PC-3 (cell line): ENCODE data around the gene TAL2. TPM values are rescaled to one million over a fixed set of nuclear protein-coding genes. Genes with fewer than 3 reads are reported as not detected.

Source experiments
- ATAC-seq: fragments of 200-7000 bp; cut with Tn5 transposase; 2 replicates; pipeline ENCODE4 v1.9.1; 2020; ENCODE audit warnings: mild to moderate bottlenecking, moderate library complexity
- BruUV-seq: library from RNA; stranded (reverse); fragments of 400-500 nt; replicated peaks from 2 replicates; lab custom pipeline; 2021; lab: Mats Ljungman, UMichigan
- CTCF ChIA-PET: fragments of 300-600 bp; sonication (Branson Sonifier 250); formaldehyde crosslinking; loops from one replicate; lab custom pipeline; 2022; ENCODE audit warnings: antibody characterized with exemption; lab: Charles Lee
- POLR2A ChIA-PET: fragments of 300-600 bp; sonication (Branson Sonifier 250); formaldehyde crosslinking; loops from one replicate; lab custom pipeline; 2022; ENCODE audit warnings: antibody characterized with exemption; ENCODE audit not compliant: unreplicated experiment; lab: Charles Lee
- DNase-seq: peaks from one replicate; pipeline ENCODE4 v3.0.0-alpha.2; 2015
- H2AFZ ChIP-seq: fragments of 300-600 bp; sonication (generic); 2 replicates; pipeline ENCODE4 v1.6.0; 2016; ENCODE audit warnings: antibody characterized with exemption, low read length
- H3F3A ChIP-seq: fragments of 300-600 bp; sonication (generic); one replicate; pipeline ENCODE4 v1.6.0; 2017; ENCODE audit warnings: antibody characterized with exemption, low read length, control low read depth, mild to moderate bottlenecking; ENCODE audit not compliant: unreplicated experiment
- H3K27ac ChIP-seq: fragments of 300-600 bp; sonication (generic); 2 replicates; pipeline ENCODE4 v1.5.1; 2016; ENCODE audit warnings: mild to moderate bottlenecking, low read length
- H3K27me3 ChIP-seq: fragments of 300-600 bp; sonication (generic); 2 replicates; pipeline ENCODE4 v1.6.1; 2016; ENCODE audit warnings: low read length, mixed read lengths
- H3K36me3 ChIP-seq: fragments of 300-600 bp; sonication (generic); 2 replicates; pipeline ENCODE4 v1.6.1; 2016; ENCODE audit warnings: low read depth, mixed run types, low read length, mixed read lengths
- H3K4me1 ChIP-seq: fragments of 300-600 bp; sonication (generic); 2 replicates; pipeline ENCODE4 v1.5.1; 2016; ENCODE audit warnings: low read length; ENCODE audit not compliant: insufficient read depth
- H3K4me2 ChIP-seq: fragments of 300-600 bp; sonication (generic); 2 replicates; pipeline ENCODE4 v1.6.0; 2016; ENCODE audit warnings: low read length
- H3K4me3 ChIP-seq: fragments of 300-600 bp; sonication (generic); 2 replicates; pipeline ENCODE4 v1.5.1; 2016; ENCODE audit warnings: mild to moderate bottlenecking, low read length, mixed read lengths
- H3K79me2 ChIP-seq: fragments of 300-600 bp; sonication (generic); 2 replicates; pipeline ENCODE4 v1.6.1; 2017; ENCODE audit warnings: low read length, mixed read lengths
- H3K9ac ChIP-seq: fragments of 300-600 bp; sonication (generic); 2 replicates; pipeline ENCODE4 v1.6.0; 2016; ENCODE audit warnings: mild to moderate bottlenecking, low read length
- H3K9me2 ChIP-seq: fragments of 300-600 bp; sonication (generic); replicated peaks from 2 replicates; pipeline ENCODE4 v1.6.1; 2016; ENCODE audit warnings: mixed run types, low read length, mixed read lengths
- H3K9me3 ChIP-seq: fragments of 300-600 bp; sonication (generic); 2 replicates; pipeline ENCODE4 v1.6.1; 2016; ENCODE audit warnings: low read length, mixed read lengths
- H4K20me1 ChIP-seq: fragments of 300-600 bp; sonication (generic); 2 replicates; pipeline ENCODE4 v1.6.1; 2016; ENCODE audit warnings: low read length, mixed read lengths
- CTCF ChIP-seq: fragments of 300-600 bp; sonication (generic); conservative IDR thresholded peaks from 2 replicates; pipeline ENCODE4 v1.5.1; 2017; ENCODE audit warnings: antibody characterized with exemption, low read depth, mild to moderate bottlenecking, low read length
- EZH2 ChIP-seq: fragments of 300-600 bp; sonication (generic); IDR thresholded peaks from one replicate; pipeline ENCODE4 v1.6.1; 2017; ENCODE audit warnings: antibody characterized with exemption, mild to moderate bottlenecking, low read length; ENCODE audit not compliant: unreplicated experiment
- EZH2phosphoT487 ChIP-seq: fragments of 300-600 bp; sonication (generic); IDR thresholded peaks from 2 replicates; pipeline ENCODE4 v1.6.1; 2018; ENCODE audit warnings: mild to moderate bottlenecking, antibody characterized with exemption, low read length, borderline replicate concordance
- intact Hi-C: fragments of 100-400 bp; cut with micrococcal nuclease; formaldehyde crosslinking; loops from 2 replicates; pipeline ENCODE4 v1.9.0; 2023
- total RNA-seq: library from RNA; depleted of rRNA; stranded (reverse); fragments of >200 nt; gene quantifications from 2 replicates; pipeline ENCODE4 v1.2.3, GENCODE V29; 2014

TAL2 gene
- total RNA-seq, 1 experiment from 2014 or later: not detected

GRCh38 chr9:105636331-105636730 is 25.9 kb upstream of the TAL2 start:
- Histone ChIP-seq H4K20me1 (no peaks in the 10 kb centered on the region), H3K27ac (no peak overlapping the region), H2AFZ (no peak overlapping the region), H3K9ac (no peak overlapping the region), H3K36me3 (peaks cover 8% of the 10 kb centered on the region), H3K9me3 (no peaks in the 10 kb centered on the region), H3K4me3 (no peak overlapping the region), H3F3A (no peaks in the 10 kb centered on the region), H3K4me1 (no peaks in the 10 kb centered on the region), H3K27me3 (no peaks in the 10 kb centered on the region), H3K79me2 (no peaks in the 10 kb centered on the region), H3K4me2 (no peak overlapping the region), H3K9me2 (no peaks in the 10 kb centered on the region)
- no peak for TF ChIP-seq EZH2
- TF ChIP-seq EZH2phosphoT487: no peak
- no peak for TF ChIP-seq CTCF
- CTCF ChIA-PET: no interaction called here
- no TSS peak for BruUV-seq
- no peak for ATAC-seq
- POLR2A ChIA-PET: no interaction called here
- no peak for DNase-seq
- intact Hi-C loops: no loop called here

GRCh38 chr9:105637787-105638395 is 24.4 kb upstream of the TAL2 start:
- no peaks in the 10 kb centered on the region for H4K20me1 ChIP-seq
- no peak overlapping the region for H2AFZ ChIP-seq
- H3K4me1 ChIP-seq: no peaks in the 10 kb centered on the region
- peak; percentile 65 for TF ChIP-seq CTCF
- no peak for TF ChIP-seq EZH2
- no peaks in the 10 kb centered on the region for H3K27me3 ChIP-seq
- no peak overlapping the region for H3K4me3 ChIP-seq
- no peaks in the 10 kb centered on the region for H3F3A ChIP-seq
- peaks cover 10% of the 10 kb centered on the region for H3K36me3 ChIP-seq
- no peak for DNase-seq
- no peak overlapping the region for H3K27ac ChIP-seq
- intact Hi-C loops: no loop called here
- H3K4me2 ChIP-seq: no peak overlapping the region
- H3K79me2 ChIP-seq: no peaks in the 10 kb centered on the region
- H3K9me3 ChIP-seq: no peaks in the 10 kb centered on the region
- POLR2A ChIA-PET: no interaction called here
- ATAC-seq: no peak
- H3K9ac ChIP-seq: no peak overlapping the region
- no peaks in the 10 kb centered on the region for H3K9me2 ChIP-seq
- CTCF ChIA-PET: interaction anchor here (0.7 to 1.1 kb wide), 2 partner anchors 53 to 188 kb away, joined by 3 read pairs; no protein-coding TSS in a partner anchor
- BruUV-seq: no TSS peak

GRCh38 chr9:105639936-105640335 is 22.3 kb upstream of the TAL2 start:
- Histone ChIP-seq H3K9ac (no peak overlapping the region), H2AFZ (no peak overlapping the region), H3K79me2 (no peaks in the 10 kb centered on the region), H4K20me1 (no peaks in the 10 kb centered on the region), H3K27ac (no peak overlapping the region), H3K9me2 (no peaks in the 10 kb centered on the region), H3F3A (no peaks in the 10 kb centered on the region), H3K4me3 (no peak overlapping the region), H3K4me2 (no peak overlapping the region), H3K36me3 (peaks cover 10% of the 10 kb centered on the region), H3K4me1 (no peaks in the 10 kb centered on the region), H3K27me3 (no peaks in the 10 kb centered on the region), H3K9me3 (no peaks in the 10 kb centered on the region)
- ATAC-seq (no peak), DNase-seq (no peak)
- POLR2A ChIA-PET: no interaction called here
- CTCF ChIA-PET: no interaction called here
- intact Hi-C loops: no loop called here
- BruUV-seq: no TSS peak
- TF ChIP-seq EZH2phosphoT487 (no peak), CTCF (no peak), EZH2 (no peak)
